ENCODE data around the gene CDC25B. TPM values are rescaled to one million over a fixed set of nuclear protein-coding genes. Genes with fewer than 3 reads are reported as not detected.

Gene CDC25B
- total RNA-seq (100 to 1,000 TPM; 220 to 223 TPM), total RNA-seq (214 to 219 reads per million in 2 donors)

DNA sequence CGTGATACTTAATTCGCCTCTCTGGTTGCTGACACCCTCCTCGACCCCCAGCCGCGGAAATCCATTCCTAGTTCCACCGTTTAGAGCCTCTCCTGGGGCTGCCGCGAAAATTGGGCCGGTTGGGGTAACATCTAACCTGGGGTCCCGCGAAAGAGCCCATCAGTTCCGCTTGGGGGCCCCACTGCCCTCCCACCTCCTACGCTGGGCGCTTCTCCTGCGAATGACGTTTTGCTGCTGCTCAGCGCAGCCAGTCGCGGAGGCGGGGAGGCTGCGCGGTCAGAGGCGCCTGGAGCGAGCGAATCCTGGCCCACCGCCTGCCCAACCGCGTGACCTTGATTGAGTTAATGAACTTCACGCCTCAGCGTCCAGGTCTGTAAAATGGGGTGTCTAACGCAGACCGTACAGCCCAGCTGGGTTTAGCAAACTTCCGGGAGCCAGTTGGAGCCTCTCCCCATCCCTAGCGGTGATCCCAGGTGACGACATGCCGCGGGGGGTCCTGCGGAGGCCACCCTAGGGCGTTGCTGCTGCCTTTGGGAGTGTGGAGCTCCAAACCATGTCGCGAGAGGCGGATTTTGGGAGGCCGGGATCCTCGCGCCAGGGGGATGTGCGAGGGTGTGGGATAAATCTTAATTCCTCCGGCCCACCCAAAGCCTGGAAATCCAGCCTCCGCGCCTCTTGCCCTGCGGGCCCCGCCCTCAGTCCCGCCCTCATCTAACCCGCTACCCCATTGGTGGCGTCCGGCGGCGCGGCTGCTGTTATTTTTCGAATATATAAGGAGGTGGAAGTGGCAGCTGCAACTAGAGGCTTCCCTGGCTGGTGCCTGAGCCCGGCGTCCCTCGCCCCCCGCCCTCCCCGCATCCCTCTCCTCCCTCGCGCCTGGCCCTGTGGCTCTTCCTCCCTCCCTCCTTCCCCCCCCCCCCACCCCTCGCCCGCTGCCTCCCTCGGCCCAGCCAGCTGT, at the start of gene CDC25B:
Gene CDC25B, plus strand, starts transcription at position 800 of the 958 bp plus-strand sequence. CDS start 222 bp downstream, outside the sequence.
- peak; percentile 84 for ATAC-seq
- peak within 1 kb of the TSS; percentile 100 for H3K4me3 Mint-ChIP-seq
- no peaks in the 10 kb centered on the region for H3K9me3 ChIP-seq (ENCODE audit: control insufficient read depth, low read length, poor library complexity, severe bottlenecking)
- no peaks in the 10 kb centered on the region for H3K27me3 Mint-ChIP-seq
- peak; percentile 74 to 85 (median 80) for DNase-seq
- peaks cover 12% of the 10 kb centered on the region for H3K36me3 Mint-ChIP-seq (ENCODE audit: low read depth)
- peak within 1 kb of the TSS; percentile 95 for H3K27ac Mint-ChIP-seq
- H3K4me1 Mint-ChIP-seq, result peaks cover 37% of the 10 kb centered on the region

DNA sequence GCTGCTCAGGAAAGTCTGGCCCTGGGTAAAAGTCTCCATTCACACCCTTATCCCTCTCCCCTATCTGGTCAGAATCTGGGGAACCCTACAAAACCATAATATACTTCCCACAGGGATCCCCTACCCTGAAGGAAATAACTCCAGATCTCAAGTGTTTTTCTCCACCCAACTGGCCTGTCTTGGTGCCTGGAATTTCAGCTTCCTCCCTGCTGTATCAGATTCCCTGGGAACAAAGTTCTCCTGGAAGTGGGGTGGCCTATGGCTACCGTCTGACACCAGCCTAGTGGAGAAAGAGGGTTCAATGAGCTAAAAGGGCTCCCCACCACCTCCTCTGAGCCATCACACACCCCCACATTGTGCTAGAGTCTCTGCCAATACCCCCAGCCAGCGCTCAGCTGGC, 48.6 kb upstream of the CDC25B start:
- H3K4me1 Mint-ChIP-seq, result peaks cover 12% of the 10 kb centered on the region
- DNase-seq (no peak), ATAC-seq (no peak)
- H3K36me3 Mint-ChIP-seq (ENCODE audit: low read depth), result no peaks in the 10 kb centered on the region
- H3K27me3 Mint-ChIP-seq, result peaks cover 13% of the 10 kb centered on the region
- no peak overlapping the region for H3K4me3 Mint-ChIP-seq
- no peaks in the 10 kb centered on the region for H3K9me3 ChIP-seq (ENCODE audit: control insufficient read depth, low read length, poor library complexity, severe bottlenecking)
- no peak overlapping the region for H3K27ac Mint-ChIP-seq

DNA sequence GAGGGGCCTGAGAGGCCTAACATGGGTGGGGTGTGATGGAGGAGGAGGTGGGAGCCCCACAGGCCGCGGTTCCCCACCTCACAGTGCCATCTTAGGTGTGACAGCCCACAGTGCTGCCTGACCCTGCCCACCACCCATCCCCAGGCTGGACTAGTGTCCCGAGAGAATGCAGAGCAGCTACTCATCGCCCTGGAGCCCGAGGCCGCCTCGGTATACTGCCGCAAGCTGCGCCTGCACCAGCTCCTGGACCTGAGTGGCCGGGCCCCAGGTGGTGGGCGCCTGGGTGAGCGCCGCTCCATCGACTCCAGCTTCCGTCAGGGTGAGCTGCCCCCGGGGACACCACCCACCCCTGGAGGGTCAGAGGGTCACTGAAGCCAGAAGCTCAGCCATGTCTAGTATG, 48.0 kb upstream of the CDC25B start:
- H3K36me3 Mint-ChIP-seq (ENCODE audit: low read depth), result no peaks in the 10 kb centered on the region
- ATAC-seq, result no peak
- H3K27ac Mint-ChIP-seq, result no peak overlapping the region
- H3K9me3 ChIP-seq (ENCODE audit: control insufficient read depth, low read length, poor library complexity, severe bottlenecking), result no peaks in the 10 kb centered on the region
- H3K27me3 Mint-ChIP-seq, result peaks cover 13% of the 10 kb centered on the region
- H3K4me1 Mint-ChIP-seq, result peaks cover 12% of the 10 kb centered on the region
- no peak for DNase-seq
- no peak overlapping the region for H3K4me3 Mint-ChIP-seq

DNA sequence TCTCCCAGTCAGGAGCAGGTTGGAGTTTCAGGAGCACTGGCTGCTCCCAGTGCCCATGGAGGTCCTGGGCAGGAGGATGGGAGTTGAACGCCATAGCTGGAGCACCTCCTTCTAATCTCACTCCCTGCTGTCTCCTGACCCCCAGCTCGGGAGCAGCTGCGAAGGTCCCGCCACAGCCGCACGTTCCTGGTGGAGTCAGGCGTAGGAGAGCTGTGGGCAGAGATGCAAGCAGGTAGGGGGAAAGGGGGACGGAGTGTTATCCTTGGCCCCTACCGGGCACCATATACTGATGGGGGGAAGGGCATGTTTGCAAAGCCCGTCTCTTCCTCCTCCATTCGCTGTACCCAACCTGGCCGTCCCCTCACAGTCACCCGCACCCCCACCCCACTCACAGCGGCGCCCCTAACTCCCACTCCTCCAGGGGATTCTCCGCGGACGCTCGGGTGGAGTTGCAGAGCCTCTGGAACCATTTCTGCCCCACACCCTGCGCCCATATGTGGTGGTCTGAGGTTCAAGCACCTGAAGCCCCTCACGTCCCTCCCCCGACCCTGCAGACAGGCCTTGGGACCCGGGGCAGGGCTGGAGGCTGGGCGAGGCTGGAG, 46.9 kb upstream of the CDC25B start:
- no peak for ATAC-seq
- peaks cover 13% of the 10 kb centered on the region for H3K27me3 Mint-ChIP-seq
- no peaks in the 10 kb centered on the region for H3K9me3 ChIP-seq (ENCODE audit: control insufficient read depth, low read length, poor library complexity, severe bottlenecking)
- peaks cover 14% of the 10 kb centered on the region for H3K4me1 Mint-ChIP-seq
- no peak overlapping the region for H3K27ac Mint-ChIP-seq
- H3K36me3 Mint-ChIP-seq (ENCODE audit: low read depth), result no peaks in the 10 kb centered on the region
- no peak overlapping the region for H3K4me3 Mint-ChIP-seq
- DNase-seq, result no peak

DNA sequence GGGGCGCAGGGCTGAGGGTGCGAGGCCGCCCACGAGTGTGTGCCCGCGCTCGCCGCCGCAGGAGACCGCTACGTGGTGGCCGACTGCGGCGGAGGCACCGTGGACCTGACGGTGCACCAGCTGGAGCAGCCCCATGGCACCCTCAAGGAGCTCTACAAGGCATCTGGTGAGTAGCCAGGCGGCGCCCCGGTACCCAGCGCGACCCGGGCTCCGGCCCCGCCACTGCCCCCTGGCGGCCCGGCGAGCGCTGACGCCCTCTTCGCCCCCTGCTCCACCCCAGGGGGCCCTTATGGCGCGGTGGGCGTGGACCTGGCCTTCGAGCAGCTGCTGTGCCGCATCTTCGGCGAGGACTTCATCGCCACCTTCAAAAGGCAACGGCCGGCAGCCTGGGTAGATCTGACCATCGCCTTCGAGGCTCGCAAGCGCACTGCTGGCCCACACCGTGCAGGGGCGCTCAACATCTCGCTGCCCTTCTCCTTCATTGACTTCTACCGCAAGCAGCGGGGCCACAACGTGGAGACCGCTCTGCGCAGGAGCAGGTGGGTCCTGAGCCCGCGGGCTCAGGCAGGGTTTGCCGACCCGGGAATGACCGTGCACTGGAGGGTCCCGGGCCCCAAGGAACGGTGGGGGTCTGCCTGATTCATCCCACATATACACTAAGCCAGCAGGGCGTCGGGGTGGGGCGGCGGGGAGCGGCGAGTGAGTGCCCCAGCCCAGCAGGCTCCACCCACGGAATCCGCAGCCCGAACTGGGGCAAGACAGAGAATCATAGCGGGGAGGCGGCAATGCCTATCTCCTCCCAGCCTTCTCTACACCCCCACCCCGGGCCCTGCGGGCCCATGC, 46.2 kb upstream of the CDC25B start:
- DNase-seq (peak in 1 of 3 donors; percentile 22), ATAC-seq (peak; percentile 23)
- no peaks in the 10 kb centered on the region for H3K9me3 ChIP-seq (ENCODE audit: control insufficient read depth, low read length, poor library complexity, severe bottlenecking)
- Mint-ChIP-seq H3K4me1 (peaks cover 7% of the 10 kb centered on the region), H3K36me3 (ENCODE audit: low read depth) (no peaks in the 10 kb centered on the region), H3K27me3 (peaks cover 7% of the 10 kb centered on the region), H3K4me3 (peak overlapping the region; percentile 43), H3K27ac (no peak overlapping the region)

DNA sequence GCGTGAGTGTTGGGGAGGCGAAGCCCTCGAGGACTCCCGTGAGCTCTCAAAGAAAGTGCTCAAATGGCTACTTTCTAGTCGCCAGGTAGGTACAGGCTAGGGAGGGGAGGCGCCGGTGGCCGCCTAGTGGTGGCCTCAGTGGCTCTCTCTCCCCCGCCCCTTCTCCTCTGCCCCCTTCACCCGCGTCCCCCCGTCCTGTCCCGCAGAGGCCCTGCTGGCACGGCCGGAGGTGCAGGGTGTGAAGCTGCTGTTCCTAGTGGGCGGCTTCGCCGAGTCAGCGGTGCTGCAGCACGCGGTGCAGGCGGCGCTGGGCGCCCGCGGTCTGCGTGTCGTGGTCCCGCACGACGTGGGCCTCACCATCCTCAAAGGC, 44.8 kb upstream of the CDC25B start:
- no peak for DNase-seq
- Mint-ChIP-seq H3K36me3 (ENCODE audit: low read depth) (no peaks in the 10 kb centered on the region), H3K27me3 (peaks cover 6% of the 10 kb centered on the region), H3K4me1 (peaks cover 3% of the 10 kb centered on the region), H3K4me3 (peak overlapping the region; percentile 52), H3K27ac (no peak overlapping the region)
- no peak for ATAC-seq
- H3K9me3 ChIP-seq (ENCODE audit: control insufficient read depth, low read length, poor library complexity, severe bottlenecking), result no peaks in the 10 kb centered on the region

DNA sequence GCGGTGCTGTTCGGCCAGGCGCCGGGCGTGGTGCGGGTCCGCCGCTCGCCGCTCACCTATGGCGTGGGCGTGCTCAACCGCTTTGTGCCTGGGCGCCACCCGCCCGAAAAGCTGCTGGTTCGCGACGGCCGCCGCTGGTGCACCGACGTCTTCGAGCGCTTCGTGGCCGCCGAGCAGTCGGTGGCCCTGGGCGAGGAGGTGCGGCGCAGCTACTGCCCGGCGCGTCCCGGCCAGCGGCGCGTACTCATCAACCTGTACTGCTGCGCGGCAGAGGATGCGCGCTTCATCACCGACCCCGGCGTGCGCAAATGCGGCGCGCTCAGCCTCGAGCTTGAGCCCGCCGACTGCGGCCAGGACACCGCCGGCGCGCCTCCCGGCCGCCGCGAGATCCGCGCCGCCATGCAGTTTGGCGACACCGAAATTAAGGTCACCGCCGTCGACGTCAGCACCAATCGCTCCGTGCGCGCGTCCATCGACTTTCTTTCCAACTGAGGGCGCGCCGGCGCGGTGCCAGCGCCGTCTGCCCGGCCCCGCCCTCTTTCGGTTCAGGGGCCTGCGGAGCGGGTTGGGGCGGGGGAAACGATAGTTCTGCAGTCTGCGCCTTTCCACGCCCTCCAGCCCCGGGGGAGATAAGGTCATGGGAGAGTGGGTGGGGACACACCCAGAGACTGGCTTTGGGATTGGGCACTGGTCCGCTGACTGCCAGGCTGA, 44.3 kb upstream of the CDC25B start:
- Mint-ChIP-seq H3K27me3 (peaks cover 6% of the 10 kb centered on the region), H3K27ac (peak overlapping the region; percentile 62), H3K4me3 (peak overlapping the region; percentile 80), H3K4me1 (peaks cover 3% of the 10 kb centered on the region), H3K36me3 (ENCODE audit: low read depth) (no peaks in the 10 kb centered on the region)
- DNase-seq, result peak; percentile 35 to 68 (median 53)
- H3K9me3 ChIP-seq (ENCODE audit: control insufficient read depth, low read length, poor library complexity, severe bottlenecking), result no peaks in the 10 kb centered on the region
- peak; percentile 63 for ATAC-seq

DNA sequence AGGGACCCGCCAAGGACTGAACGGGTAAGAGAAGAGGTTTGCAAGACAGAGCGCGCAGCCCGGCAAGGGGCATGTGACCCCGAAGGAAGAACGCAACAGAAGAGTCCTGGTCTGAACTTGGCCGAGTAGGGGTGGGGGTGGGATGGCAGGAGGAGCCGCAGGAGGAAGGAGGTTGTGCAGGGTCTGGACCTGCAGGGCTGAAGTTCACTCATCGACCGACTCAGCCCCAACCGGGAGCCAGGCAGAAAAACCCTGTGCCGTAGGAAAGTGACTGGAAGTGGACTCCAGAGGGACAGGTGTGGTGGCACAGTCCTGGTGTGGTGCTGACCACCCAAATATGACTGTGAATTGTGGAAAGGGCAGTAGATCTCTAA, 43.7 kb upstream of the CDC25B start:
- Mint-ChIP-seq H3K27ac (peak overlapping the region; percentile 62), H3K4me3 (peak overlapping the region; percentile 80), H3K27me3 (peaks cover 3% of the 10 kb centered on the region)

DNA sequence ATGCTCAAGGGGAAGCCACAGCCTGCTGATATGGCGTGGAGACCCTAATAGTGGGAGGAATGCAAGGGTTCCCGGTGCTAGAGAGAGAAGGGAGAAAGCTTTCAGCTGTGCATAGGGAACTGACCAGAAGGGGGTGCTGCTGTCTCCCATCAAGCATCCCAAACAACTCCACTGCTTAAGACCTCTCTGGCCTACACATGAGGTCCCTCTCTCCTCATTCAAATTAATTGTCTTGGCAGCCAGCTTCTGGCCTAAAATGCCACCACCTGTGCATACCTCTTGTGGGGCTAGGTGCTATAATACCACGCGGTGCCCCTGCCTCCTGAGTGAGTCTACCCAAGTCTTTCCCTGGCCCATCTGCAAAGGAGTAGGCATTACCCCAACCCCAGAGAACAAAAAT, 43.0 kb upstream of the CDC25B start:
- Mint-ChIP-seq H3K27me3 (no peaks in the 10 kb centered on the region), H3K4me3 (no peak overlapping the region), H3K36me3 (ENCODE audit: low read depth) (no peaks in the 10 kb centered on the region), H3K27ac (no peak overlapping the region), H3K4me1 (peaks cover 5% of the 10 kb centered on the region)
- ATAC-seq, result peak; percentile 73
- peak in 2 of 3 donors; percentile 31 to 46 for DNase-seq
- no peaks in the 10 kb centered on the region for H3K9me3 ChIP-seq (ENCODE audit: control insufficient read depth, low read length, poor library complexity, severe bottlenecking)

More for the DNA sequence above, 43.7 kb upstream of the CDC25B start:
- ATAC-seq (no peak), DNase-seq (no peak)
- H3K9me3 ChIP-seq (ENCODE audit: control insufficient read depth, low read length, poor library complexity, severe bottlenecking), result no peaks in the 10 kb centered on the region
- Mint-ChIP-seq H3K4me1 (peaks cover 3% of the 10 kb centered on the region), H3K36me3 (ENCODE audit: low read depth) (no peaks in the 10 kb centered on the region)

DNA sequence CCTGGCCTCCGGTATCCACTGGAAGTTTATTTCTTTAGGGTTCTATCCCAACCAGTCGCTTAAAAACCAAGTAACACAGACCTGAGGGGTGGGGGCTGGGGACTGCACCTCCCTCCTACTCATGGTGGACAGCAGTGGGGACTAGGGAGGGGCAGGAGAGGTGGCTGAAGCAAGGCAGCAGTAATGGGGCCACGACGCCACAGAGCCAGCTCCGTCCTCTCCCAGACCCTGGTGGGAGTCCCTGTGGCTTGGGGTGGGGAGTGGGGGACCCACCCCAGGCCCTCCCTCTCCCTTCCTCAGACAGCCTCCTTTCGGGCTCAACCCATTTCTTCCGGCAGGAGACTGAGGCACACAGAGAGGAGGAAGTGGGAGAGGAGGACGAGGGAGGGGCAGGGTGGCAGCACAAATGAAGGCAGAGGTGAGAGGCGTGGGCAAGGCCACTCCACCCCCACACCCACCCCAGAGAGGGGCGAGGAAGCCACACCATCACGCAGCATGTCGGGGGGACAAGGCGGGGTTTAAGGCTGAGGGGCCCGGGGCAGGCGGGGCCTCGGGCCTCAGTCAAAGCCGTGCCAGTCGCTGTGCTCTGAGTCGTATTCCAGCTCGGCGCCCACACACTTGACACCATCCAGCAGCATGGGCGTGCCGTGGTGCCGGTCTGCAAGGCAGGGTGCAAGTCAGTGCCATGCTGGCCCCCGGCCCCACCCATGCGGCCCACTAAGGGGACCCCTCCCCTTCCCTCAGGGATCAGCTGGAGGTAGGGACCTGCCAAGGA, 42.4 kb upstream of the CDC25B start:
- H3K4me3 Mint-ChIP-seq, result no peak overlapping the region
- no peaks in the 10 kb centered on the region for H3K27me3 Mint-ChIP-seq
- no peak overlapping the region for H3K27ac Mint-ChIP-seq
- ATAC-seq (no peak), DNase-seq (no peak)
- H3K9me3 ChIP-seq (ENCODE audit: control insufficient read depth, low read length, poor library complexity, severe bottlenecking), result no peaks in the 10 kb centered on the region
- H3K36me3 Mint-ChIP-seq (ENCODE audit: low read depth), result no peaks in the 10 kb centered on the region
- H3K4me1 Mint-ChIP-seq, result peaks cover 5% of the 10 kb centered on the region

DNA sequence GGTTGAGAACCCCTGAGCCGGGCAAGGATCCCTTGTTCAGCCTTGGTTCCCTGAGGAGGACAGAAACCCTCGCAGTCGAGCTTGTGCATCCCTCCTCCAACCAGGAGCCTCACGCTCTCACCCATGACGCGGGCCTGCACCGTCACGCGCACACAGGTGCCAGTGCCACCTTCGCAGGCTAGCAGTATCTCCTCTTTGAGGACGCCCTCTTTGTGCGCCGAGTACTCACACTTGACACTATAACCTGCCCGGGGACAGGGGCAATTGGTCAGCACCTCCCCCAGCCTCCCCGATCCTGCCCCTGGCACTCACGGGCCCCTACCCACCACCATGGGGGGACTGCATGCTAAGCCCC, 41.9 kb upstream of the CDC25B start:
- Mint-ChIP-seq H3K27me3 (no peaks in the 10 kb centered on the region), H3K36me3 (ENCODE audit: low read depth) (no peaks in the 10 kb centered on the region), H3K4me1 (peaks cover 5% of the 10 kb centered on the region), H3K27ac (no peak overlapping the region), H3K4me3 (no peak overlapping the region)
- DNase-seq (no peak), ATAC-seq (no peak)
- H3K9me3 ChIP-seq (ENCODE audit: control insufficient read depth, low read length, poor library complexity, severe bottlenecking), result no peaks in the 10 kb centered on the region

DNA sequence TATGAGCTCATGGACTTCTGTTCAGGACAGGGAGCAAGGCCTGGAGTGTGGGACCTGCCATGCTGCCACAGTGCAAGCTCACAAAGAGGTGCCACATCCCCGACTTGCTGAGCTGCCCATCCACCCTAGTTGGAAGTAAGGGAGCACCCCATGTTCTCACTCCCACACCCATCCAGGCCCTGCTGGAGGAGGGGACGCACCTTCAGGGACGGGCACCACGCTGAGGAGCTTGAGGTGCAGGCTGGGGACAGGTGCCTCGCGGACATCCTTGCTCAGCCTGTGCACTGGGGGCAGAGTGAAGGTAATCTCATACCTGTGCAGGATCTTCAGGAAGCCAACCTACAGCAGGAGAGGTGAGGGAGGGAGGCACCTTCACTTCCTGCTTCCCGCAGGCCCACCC, 40.8 kb upstream of the CDC25B start:
- no peak for DNase-seq
- no peaks in the 10 kb centered on the region for H3K27me3 Mint-ChIP-seq
- no peak for ATAC-seq
- H3K4me3 Mint-ChIP-seq, result no peak overlapping the region
- no peaks in the 10 kb centered on the region for H3K9me3 ChIP-seq (ENCODE audit: control insufficient read depth, low read length, poor library complexity, severe bottlenecking)
- no peak overlapping the region for H3K27ac Mint-ChIP-seq
- no peaks in the 10 kb centered on the region for H3K36me3 Mint-ChIP-seq (ENCODE audit: low read depth)
- H3K4me1 Mint-ChIP-seq, result peaks cover 11% of the 10 kb centered on the region

Data from T-helper 17 cell (primary cell).